ENCODE measurements around the gene CTH. TPM values are rescaled to one million over a fixed set of nuclear protein-coding genes. Genes with fewer than 3 reads are reported as not detected.
"Not testable (repeated sequence)": the region's sequence is repeated elsewhere in the genome, so short reads cannot be mapped to it uniquely, and the experiment has no call there.

Gene CTH
- polyA plus RNA-seq, 3 donors = 0.16 to 1.5 (median 0.28) TPM

DNA sequence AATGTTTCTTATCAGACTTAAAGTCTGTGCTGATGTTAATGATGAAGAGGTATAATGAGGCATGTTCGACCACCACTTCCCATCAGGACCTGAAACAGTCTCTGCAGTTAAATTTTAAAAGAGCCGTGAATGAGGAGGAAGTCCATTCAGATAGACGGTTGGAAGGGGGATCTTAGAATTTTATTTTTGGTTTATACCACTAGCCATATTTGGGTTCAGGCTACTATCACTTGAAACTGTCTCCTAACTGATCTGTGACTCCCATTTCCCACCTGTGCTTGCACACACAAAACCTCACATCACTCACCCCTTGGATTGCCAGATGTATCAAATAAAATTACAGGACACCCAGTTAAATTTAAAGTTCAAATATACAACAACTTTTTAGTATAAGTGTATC is 46.6 kb upstream of the CTH start:
- H3K9me3 ChIP-seq (replicated peaks in 1 of 2; ENCODE audit: control insufficient read depth in 1 of 2, insufficient read depth in 1 of 2, low read length in 2 of 2) = no peaks in the 10 kb centered on the region
- H3K36me3 ChIP-seq (replicated peaks in 1 of 2; ENCODE audit: control insufficient read depth in 1 of 2, insufficient read depth in 2 of 2, low read length in 2 of 2) = no peaks in the 10 kb centered on the region
- Mint-ChIP-seq H3K9me3 (peaks cover 0 to 4% (median 0%) of the 10 kb centered on the region in 7 donors), H3K27me3 (ENCODE audit: low read depth in 3 of 3) (peaks cover 0 to 2% (median 2%) of the 10 kb centered on the region in 3 donors), H3K4me3 (no peak overlapping the region), H3K27ac (no peak overlapping the region), H3K36me3 (no peaks in the 10 kb centered on the region), H3K4me1 (no peaks in the 10 kb centered on the region)
- no peaks in the 10 kb centered on the region for H3K4me1 ChIP-seq (ENCODE audit: control insufficient read depth in 1 of 2, insufficient read depth in 2 of 2, low read length in 2 of 2)
- no peak overlapping the region for H3K27ac ChIP-seq (ENCODE audit: low read depth in 1 of 2, low read length in 2 of 2)
- no peak overlapping the region for H3K9ac ChIP-seq (ENCODE audit: insufficient read depth, low read length, poor library complexity, severe bottlenecking)
- TF ChIP-seq, protein P1, sequence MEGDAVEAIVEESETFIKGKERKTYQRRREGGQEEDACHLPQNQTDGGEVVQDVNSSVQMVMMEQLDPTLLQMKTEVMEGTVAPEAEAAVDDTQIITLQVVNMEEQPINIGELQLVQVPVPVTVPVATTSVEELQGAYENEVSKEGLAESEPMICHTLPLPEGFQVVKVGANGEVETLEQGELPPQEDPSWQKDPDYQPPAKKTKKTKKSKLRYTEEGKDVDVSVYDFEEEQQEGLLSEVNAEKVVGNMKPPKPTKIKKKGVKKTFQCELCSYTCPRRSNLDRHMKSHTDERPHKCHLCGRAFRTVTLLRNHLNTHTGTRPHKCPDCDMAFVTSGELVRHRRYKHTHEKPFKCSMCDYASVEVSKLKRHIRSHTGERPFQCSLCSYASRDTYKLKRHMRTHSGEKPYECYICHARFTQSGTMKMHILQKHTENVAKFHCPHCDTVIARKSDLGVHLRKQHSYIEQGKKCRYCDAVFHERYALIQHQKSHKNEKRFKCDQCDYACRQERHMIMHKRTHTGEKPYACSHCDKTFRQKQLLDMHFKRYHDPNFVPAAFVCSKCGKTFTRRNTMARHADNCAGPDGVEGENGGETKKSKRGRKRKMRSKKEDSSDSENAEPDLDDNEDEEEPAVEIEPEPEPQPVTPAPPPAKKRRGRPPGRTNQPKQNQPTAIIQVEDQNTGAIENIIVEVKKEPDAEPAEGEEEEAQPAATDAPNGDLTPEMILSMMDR (IDR thresholded peaks at IDR 0.05) = no peak
- intact Hi-C loops (cut with micrococcal nuclease) = no loop called here
- H2AFZ ChIP-seq (ENCODE audit: insufficient read depth, low read depth, low read length, poor library complexity, severe bottlenecking) = peak overlapping the region; percentile 29
- H4K20me1 ChIP-seq (ENCODE audit: insufficient read depth, low read length) = no peaks in the 10 kb centered on the region
- no peaks in the 10 kb centered on the region for H3K27me3 ChIP-seq (ENCODE audit: control insufficient read depth in 2 of 2, insufficient read depth in 2 of 2, low read length in 2 of 2)
- H3K4me2 ChIP-seq (replicated peaks; ENCODE audit: extremely low read depth, low read length, poor library complexity, severe bottlenecking) = no peak overlapping the region
- no CpG with 5 or more reads among the region's 3 CpGs for WGBS (ENCODE audit: insufficient coverage)
- no peaks in the 10 kb centered on the region for H3K79me2 ChIP-seq (ENCODE audit: insufficient read depth, low read length)
- no peak for DNase-seq
- H3K4me3 ChIP-seq (replicated peaks in 1 of 3; ENCODE audit: low read depth in 2 of 3, low read length in 3 of 3) = no peak overlapping the region

DNA sequence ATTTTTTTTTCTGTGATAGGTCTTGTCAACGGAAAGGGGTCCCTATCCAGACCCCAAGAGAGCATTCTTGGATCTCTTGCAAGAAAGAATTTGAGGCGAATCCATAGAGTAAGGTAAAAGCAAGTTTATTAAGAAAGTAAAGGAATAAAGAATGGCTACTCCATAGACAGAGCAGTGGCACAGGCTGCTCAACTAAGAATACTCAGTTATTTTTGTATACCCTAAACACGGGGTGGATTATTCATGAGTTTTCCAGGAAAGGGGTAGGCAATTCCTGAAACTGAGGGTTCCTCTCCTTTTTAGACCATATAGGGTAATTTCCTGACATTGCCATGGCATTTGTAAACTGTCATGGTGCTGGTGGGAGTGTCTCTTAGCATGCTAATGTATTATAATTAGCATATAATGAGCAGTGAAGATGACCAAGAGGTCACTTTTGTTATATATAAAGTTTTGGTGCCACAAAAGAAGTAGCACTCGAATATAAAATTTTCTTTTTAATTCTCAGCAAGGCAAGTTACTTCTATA is 44.6 kb upstream of the CTH start:
- H2AFZ ChIP-seq (ENCODE audit: insufficient read depth, low read depth, low read length, poor library complexity, severe bottlenecking); H3K4me2 ChIP-seq (replicated peaks; ENCODE audit: extremely low read depth, low read length, poor library complexity, severe bottlenecking); H3K4me1 ChIP-seq (ENCODE audit: control insufficient read depth in 1 of 2, insufficient read depth in 2 of 2, low read length in 2 of 2); H3K9me3 ChIP-seq (replicated peaks in 1 of 2; ENCODE audit: control insufficient read depth in 1 of 2, insufficient read depth in 1 of 2, low read length in 2 of 2); H3K27me3 Mint-ChIP-seq (ENCODE audit: low read depth in 3 of 3); H3K4me1 Mint-ChIP-seq; intact Hi-C loops (cut with micrococcal nuclease); H3K4me3 Mint-ChIP-seq; H3K4me3 ChIP-seq (replicated peaks in 1 of 3; ENCODE audit: low read depth in 2 of 3, low read length in 3 of 3); DNase-seq; H4K20me1 ChIP-seq (ENCODE audit: insufficient read depth, low read length); H3K36me3 ChIP-seq (replicated peaks in 1 of 2; ENCODE audit: control insufficient read depth in 1 of 2, insufficient read depth in 2 of 2, low read length in 2 of 2); H3K9me3 Mint-ChIP-seq; H3K9ac ChIP-seq (ENCODE audit: insufficient read depth, low read length, poor library complexity, severe bottlenecking); H3K27me3 ChIP-seq (ENCODE audit: control insufficient read depth in 2 of 2, insufficient read depth in 2 of 2, low read length in 2 of 2); H3K36me3 Mint-ChIP-seq; H3K27ac Mint-ChIP-seq; H3K79me2 ChIP-seq (ENCODE audit: insufficient read depth, low read length); H3K27ac ChIP-seq (ENCODE audit: low read depth in 1 of 2, low read length in 2 of 2): not testable (repeated sequence)
- WGBS (ENCODE audit: insufficient coverage) = no CpG with 5 or more reads among the region's 4 CpGs

DNA sequence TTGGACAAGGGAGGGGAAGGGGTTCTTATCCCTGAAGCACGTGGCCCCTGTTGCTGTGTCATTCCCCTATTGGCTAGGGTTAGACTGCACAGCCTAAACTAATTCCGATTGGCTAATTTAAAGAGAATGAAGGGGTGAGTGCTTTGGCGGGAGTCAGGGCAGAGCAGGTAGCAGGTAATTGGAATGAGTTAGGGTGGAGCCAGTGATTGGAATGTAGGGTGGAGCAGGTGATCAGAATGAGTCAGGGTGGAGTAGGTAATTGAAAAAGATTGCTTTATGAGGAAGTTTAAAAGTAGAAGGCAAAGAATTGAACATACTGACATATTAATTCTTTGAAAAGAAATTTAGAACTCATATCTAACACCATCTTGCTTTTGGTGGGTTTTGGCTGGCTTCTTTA is 44.1 kb upstream of the CTH start:
- H2AFZ ChIP-seq (ENCODE audit: insufficient read depth, low read depth, low read length, poor library complexity, severe bottlenecking); DNase-seq; H3K27ac ChIP-seq (ENCODE audit: low read depth in 1 of 2, low read length in 2 of 2); H3K27me3 ChIP-seq (ENCODE audit: control insufficient read depth in 2 of 2, insufficient read depth in 2 of 2, low read length in 2 of 2); H3K4me2 ChIP-seq (replicated peaks; ENCODE audit: extremely low read depth, low read length, poor library complexity, severe bottlenecking); H3K9me3 Mint-ChIP-seq; H4K20me1 ChIP-seq (ENCODE audit: insufficient read depth, low read length); H3K9ac ChIP-seq (ENCODE audit: insufficient read depth, low read length, poor library complexity, severe bottlenecking); intact Hi-C loops (cut with micrococcal nuclease); H3K9me3 ChIP-seq (replicated peaks in 1 of 2; ENCODE audit: control insufficient read depth in 1 of 2, insufficient read depth in 1 of 2, low read length in 2 of 2); H3K27ac Mint-ChIP-seq; H3K36me3 Mint-ChIP-seq; H3K4me1 Mint-ChIP-seq; H3K4me3 Mint-ChIP-seq; H3K4me3 ChIP-seq (replicated peaks in 1 of 3; ENCODE audit: low read depth in 2 of 3, low read length in 3 of 3); H3K79me2 ChIP-seq (ENCODE audit: insufficient read depth, low read length); H3K27me3 Mint-ChIP-seq (ENCODE audit: low read depth in 3 of 3); H3K36me3 ChIP-seq (replicated peaks in 1 of 2; ENCODE audit: control insufficient read depth in 1 of 2, insufficient read depth in 2 of 2, low read length in 2 of 2); H3K4me1 ChIP-seq (ENCODE audit: control insufficient read depth in 1 of 2, insufficient read depth in 2 of 2, low read length in 2 of 2): not testable (repeated sequence)
- 100% methylated on average over 3 of the region's 3 CpGs for WGBS (ENCODE audit: insufficient coverage)

DNA sequence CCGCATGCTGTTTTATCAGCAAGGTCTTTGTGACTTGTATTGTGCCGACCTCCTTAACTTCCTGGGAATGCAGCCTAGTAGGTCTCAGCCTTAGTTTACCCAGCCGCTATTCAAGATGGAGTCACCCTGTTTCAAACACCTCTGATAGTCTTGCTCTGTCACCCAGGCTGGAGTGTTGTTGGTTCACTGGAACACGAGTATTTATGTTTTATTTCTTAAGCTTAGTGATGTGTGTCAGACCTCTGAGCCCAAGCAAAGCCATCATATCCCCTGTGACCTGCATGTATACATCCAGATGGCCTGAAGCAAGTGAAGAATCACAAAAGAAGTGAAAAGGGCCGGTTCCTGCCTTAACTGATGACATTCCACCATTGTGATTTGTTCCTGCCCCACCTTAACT is 43.7 kb upstream of the CTH start:
- H3K9me3 ChIP-seq (replicated peaks in 1 of 2; ENCODE audit: control insufficient read depth in 1 of 2, insufficient read depth in 1 of 2, low read length in 2 of 2); H3K27me3 Mint-ChIP-seq (ENCODE audit: low read depth in 3 of 3); H3K4me3 ChIP-seq (replicated peaks in 1 of 3; ENCODE audit: low read depth in 2 of 3, low read length in 3 of 3); H3K4me2 ChIP-seq (replicated peaks; ENCODE audit: extremely low read depth, low read length, poor library complexity, severe bottlenecking); DNase-seq; intact Hi-C loops (cut with micrococcal nuclease); H3K4me1 Mint-ChIP-seq; H2AFZ ChIP-seq (ENCODE audit: insufficient read depth, low read depth, low read length, poor library complexity, severe bottlenecking); H3K4me1 ChIP-seq (ENCODE audit: control insufficient read depth in 1 of 2, insufficient read depth in 2 of 2, low read length in 2 of 2); H3K9me3 Mint-ChIP-seq; H3K27ac Mint-ChIP-seq; H4K20me1 ChIP-seq (ENCODE audit: insufficient read depth, low read length); H3K9ac ChIP-seq (ENCODE audit: insufficient read depth, low read length, poor library complexity, severe bottlenecking); H3K36me3 ChIP-seq (replicated peaks in 1 of 2; ENCODE audit: control insufficient read depth in 1 of 2, insufficient read depth in 2 of 2, low read length in 2 of 2); H3K79me2 ChIP-seq (ENCODE audit: insufficient read depth, low read length); H3K27ac ChIP-seq (ENCODE audit: low read depth in 1 of 2, low read length in 2 of 2); H3K36me3 Mint-ChIP-seq; H3K4me3 Mint-ChIP-seq; H3K27me3 ChIP-seq (ENCODE audit: control insufficient read depth in 2 of 2, insufficient read depth in 2 of 2, low read length in 2 of 2): not testable (repeated sequence)
- WGBS (ENCODE audit: insufficient coverage) = 100% methylated on average over 4 of the region's 5 CpGs

Measured in CD14-positive monocyte (primary cell).